ENCODE data around the gene PICK1.

The PICK1 gene

DNA sequence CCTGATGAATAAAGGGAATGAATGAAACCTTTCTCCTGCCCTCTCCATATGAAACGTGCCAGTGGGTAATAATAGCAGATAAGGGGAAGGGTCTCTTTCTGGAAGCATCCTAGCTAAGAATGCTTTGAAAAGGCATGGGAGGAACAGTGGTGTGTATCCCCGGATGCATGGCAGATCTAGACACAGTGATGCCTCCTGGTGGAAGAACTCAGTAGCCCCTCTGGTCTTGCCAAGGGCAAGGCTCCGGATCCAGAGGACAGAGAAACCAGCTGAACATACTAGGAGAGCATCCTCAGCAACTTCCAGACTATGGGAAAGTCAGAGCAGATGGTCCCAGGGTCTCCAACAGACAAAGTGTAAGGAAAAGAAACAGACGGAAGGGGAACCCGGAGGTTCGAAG, 46.9 kb downstream of the PICK1 start:
- TF ChIP-seq RAD21 (IDR thresholded peaks at IDR 0.05; ENCODE audit: low read depth) (peak; percentile 40; the same call in 1 of the 2 replicates), EGR1 (IDR thresholded peaks at IDR 0.05) (no peak)

- TF ChIP-seq ZBTB7A (IDR thresholded peaks at IDR 0.05; ENCODE audit: low read depth), result no peak
- no peak for TF ChIP-seq YY1 (IDR thresholded peaks at IDR 0.05; ENCODE audit: low read depth)
- no peak for TF ChIP-seq RAD21 (IDR thresholded peaks at IDR 0.05; ENCODE audit: low read depth)
- no peak for TF ChIP-seq CEBPB (IDR thresholded peaks at IDR 0.05)
- TF ChIP-seq TEAD4 (IDR thresholded peaks at IDR 0.05), result no peak
- TF ChIP-seq EGR1 (IDR thresholded peaks at IDR 0.05), result no peak
- no peak for TF ChIP-seq NFIC (IDR thresholded peaks at IDR 0.05)
- TF ChIP-seq MAX (IDR thresholded peaks at IDR 0.05), result no peak
- no peak for TF ChIP-seq FOXM1 (IDR thresholded peaks at IDR 0.05; ENCODE audit: borderline replicate concordance, low read depth)
- TF ChIP-seq TAF1 (IDR thresholded peaks at IDR 0.05; ENCODE audit: low read depth), result no peak
These were observed 49.8 kb downstream of the PICK1 start for GRCh38 chr22:38106814-38107578.

DNA sequence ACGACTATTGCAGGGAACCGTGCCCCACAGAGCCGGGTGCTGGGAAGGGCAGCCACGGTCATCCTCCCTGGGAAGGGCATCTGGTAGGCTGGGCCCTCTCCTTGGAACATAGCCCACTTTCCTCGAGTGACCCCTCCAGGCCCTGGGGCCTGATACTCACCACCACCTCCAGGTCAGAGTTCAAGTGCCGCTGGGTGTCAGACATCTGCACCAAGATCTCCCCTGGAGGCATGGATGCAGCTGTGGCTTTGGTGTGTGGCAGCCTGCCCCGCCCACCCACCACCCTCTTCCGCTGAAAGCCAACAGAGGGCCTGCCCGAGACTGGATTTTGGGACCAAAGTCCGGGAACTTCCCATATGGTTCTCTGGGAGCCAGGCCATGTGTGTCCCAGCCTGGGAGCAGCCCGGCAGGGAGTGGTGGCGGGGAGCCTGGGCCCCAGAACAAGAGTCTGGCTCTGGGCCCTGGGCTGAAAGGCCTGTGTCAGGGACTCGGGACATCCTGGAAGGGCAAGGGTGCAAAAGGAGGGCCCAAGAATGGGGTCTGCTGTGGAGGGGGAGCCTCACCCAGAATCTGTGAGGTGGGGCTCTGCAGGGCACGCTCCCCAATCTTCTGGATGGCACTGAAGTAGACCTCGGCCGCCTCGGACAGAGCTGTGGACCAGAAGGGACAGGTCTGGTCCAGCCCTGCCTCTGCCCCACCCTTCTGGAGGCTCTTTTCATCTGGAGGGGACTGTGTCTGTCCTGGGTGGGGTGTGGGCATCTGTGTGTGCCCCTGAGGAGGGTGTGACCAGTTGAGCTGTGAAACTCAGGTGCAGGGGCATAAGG, 50.7 kb downstream of the PICK1 start:
- TF ChIP-seq FOXM1 (IDR thresholded peaks at IDR 0.05; ENCODE audit: borderline replicate concordance, low read depth), result no peak
- no peak for TF ChIP-seq CEBPB (IDR thresholded peaks at IDR 0.05)
- TF ChIP-seq EGR1 (IDR thresholded peaks at IDR 0.05), result no peak
- no peak for TF ChIP-seq TEAD4 (IDR thresholded peaks at IDR 0.05)
- TF ChIP-seq TCF12 (IDR thresholded peaks at IDR 0.05; ENCODE audit: low read depth), result no peak
- no peak for TF ChIP-seq CREB1 (IDR thresholded peaks at IDR 0.05; ENCODE audit: low read depth)
- no peak for TF ChIP-seq YY1 (IDR thresholded peaks at IDR 0.05; ENCODE audit: low read depth)
- TF ChIP-seq EP300 (IDR thresholded peaks at IDR 0.05; ENCODE audit: borderline replicate concordance), result no peak
- TF ChIP-seq ZBTB7A (IDR thresholded peaks at IDR 0.05; ENCODE audit: low read depth), result no peak
- TF ChIP-seq RAD21 (IDR thresholded peaks at IDR 0.05; ENCODE audit: low read depth), result no peak
- no peak for TF ChIP-seq REST (IDR thresholded peaks at IDR 0.05; ENCODE audit: low read depth)
- no peak for TF ChIP-seq TAF1 (IDR thresholded peaks at IDR 0.05; ENCODE audit: low read depth)
- no peak for TF ChIP-seq USF1 (IDR thresholded peaks at IDR 0.05)
- TF ChIP-seq MAX (IDR thresholded peaks at IDR 0.05), result no peak
- no peak for TF ChIP-seq NFIC (IDR thresholded peaks at IDR 0.05)

- TF ChIP-seq MAX (IDR thresholded peaks at IDR 0.05), result no peak
- no peak for TF ChIP-seq EGR1 (IDR thresholded peaks at IDR 0.05)
- no peak for TF ChIP-seq NFIC (IDR thresholded peaks at IDR 0.05)
- no peak for TF ChIP-seq CEBPB (IDR thresholded peaks at IDR 0.05)
- no peak for TF ChIP-seq USF1 (IDR thresholded peaks at IDR 0.05)
These were observed 51.5 kb downstream of the PICK1 start for GRCh38 chr22:38108561-38109319.

DNA sequence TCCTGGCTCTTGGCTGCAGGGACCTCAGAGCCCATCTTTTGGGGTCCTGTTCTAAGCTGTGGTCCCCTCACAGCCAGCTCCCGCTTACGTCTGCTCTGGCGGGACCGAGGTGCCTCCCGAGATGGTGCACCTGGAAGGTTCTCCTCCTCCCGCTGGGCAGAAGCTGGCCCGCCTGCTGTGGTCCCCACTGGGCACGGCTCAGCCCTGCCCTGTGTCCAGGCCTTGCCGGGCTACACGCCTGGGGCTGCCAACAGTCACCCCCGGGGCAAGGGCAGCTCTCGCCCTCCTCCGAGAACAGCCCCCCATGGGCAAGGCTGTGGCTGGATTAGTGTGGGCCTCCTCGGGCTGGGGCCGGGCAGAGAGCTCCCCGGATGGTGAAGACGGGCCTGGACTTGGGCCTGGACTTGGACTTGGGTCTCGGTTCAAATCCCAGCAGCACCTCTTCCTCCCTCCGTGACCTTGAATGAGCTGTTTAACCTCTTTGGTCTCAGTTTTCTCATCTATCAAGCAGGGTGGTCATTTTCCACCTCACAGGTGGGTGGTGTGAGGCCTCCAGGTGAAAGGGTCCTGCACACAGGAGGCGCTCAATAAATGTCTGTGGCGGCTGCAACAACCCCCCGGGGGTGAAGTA, 52.3 kb downstream of the PICK1 start:
- no peak for TF ChIP-seq CEBPB (IDR thresholded peaks at IDR 0.05)
- TF ChIP-seq ZBTB7A (IDR thresholded peaks at IDR 0.05; ENCODE audit: low read depth), result peak; percentile 7; the same call in 1 of the 2 replicates
- TF ChIP-seq RAD21 (IDR thresholded peaks at IDR 0.05; ENCODE audit: low read depth), result no peak
- TF ChIP-seq FOXM1 (IDR thresholded peaks at IDR 0.05; ENCODE audit: borderline replicate concordance, low read depth), result no peak

DNA sequence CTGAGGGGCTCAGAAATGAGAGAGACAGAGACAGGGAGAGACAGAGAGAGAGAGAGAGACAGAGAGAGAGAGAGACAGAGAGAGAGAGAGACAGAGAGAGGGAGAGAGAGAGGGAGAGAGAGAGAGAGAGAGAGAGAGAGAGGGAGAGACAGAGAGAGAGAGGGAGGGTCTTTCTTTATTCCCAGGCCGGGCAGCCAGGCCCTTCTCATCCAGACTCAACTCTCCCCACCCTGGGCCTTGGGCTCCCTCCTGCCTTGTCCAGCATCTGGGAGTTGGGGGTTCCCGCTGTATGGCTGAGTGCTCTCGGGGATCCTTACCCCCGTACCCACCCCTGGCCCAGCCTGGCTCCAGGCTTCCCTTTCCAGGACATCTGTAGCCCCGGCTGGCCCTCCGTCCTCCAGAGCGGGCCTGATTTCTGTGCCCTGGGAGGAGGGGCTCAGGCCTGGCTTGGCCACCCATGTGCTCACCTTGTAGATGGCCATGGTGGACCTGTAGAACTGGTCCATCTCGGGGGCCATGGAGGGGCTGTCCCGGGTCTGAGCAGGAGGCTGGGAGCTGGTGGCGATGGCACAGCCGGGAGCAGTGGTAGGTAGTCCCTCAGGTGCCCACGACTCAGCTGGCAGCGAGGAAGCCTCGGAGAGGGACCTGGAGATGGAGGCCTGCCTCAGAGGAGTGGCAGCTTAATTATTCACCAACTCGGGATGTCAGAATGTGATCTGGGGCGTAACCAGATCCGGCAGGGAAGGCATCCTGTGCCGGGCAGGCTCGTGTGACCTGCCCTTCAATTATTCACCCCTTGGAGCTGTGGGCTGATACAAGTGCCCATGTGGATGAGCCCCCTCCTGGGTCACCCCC, 53.0 kb downstream of the PICK1 start, which contains the start of gene BAIAP2L2:
Gene BAIAP2L2 (minus strand): TSS at position 677 of the 855 bp plus-strand sequence. CDS start 159 bp downstream, at position 518.
- TF ChIP-seq YY1 (IDR thresholded peaks at IDR 0.05; ENCODE audit: low read depth) (no peak), TEAD4 (IDR thresholded peaks at IDR 0.05) (no peak), TCF12 (IDR thresholded peaks at IDR 0.05; ENCODE audit: low read depth) (no peak), EGR1 (IDR thresholded peaks at IDR 0.05) (no peak), RAD21 (IDR thresholded peaks at IDR 0.05; ENCODE audit: low read depth) (no peak), NFIC (IDR thresholded peaks at IDR 0.05) (no peak), CEBPB (IDR thresholded peaks at IDR 0.05) (no peak), REST (IDR thresholded peaks at IDR 0.05; ENCODE audit: low read depth) (no peak), ZBTB7A (IDR thresholded peaks at IDR 0.05; ENCODE audit: low read depth) (no peak), FOXM1 (IDR thresholded peaks at IDR 0.05; ENCODE audit: borderline replicate concordance, low read depth) (no peak)
